HEK293T (cell line): Measurements from ENCODE around the gene TPRKB.
"Not testable (repeated sequence)": the region's sequence is repeated elsewhere in the genome, so short reads cannot be mapped to it uniquely, and the experiment has no call there.

Experiments
- CTCF ChIA-PET: fragments of 350-600 bp; formaldehyde crosslinking; extraction: SDS; loops from one replicate; lab custom pipeline; 2021; ENCODE audit warnings: antibody characterized with exemption, inconsistent platforms; lab: Yijun Ruan, JAX
- POLR2A ChIA-PET: fragments of 350-600 bp; formaldehyde crosslinking; extraction: SDS; loops from one replicate; lab custom pipeline; 2020; ENCODE audit warnings: antibody characterized with exemption, inconsistent platforms; lab: Yijun Ruan, JAX
- DNase-seq: peaks from one replicate; pipeline ENCODE4 v3.0.0; 2012; ENCODE audit warnings: mixed read lengths; ENCODE audit errors: extremely low spot score
- ARNT ChIP-seq: fragments of 450-650 bp; IDR thresholded peaks from 2 replicates; pipeline ENCODE4 v1.6.1; 2017; ENCODE audit warnings: mild to moderate bottlenecking
- BHLHE40 ChIP-seq: fragments of 450-650 bp; IDR thresholded peaks from 2 replicates; pipeline ENCODE4 v1.6.1; 2016; ENCODE audit warnings: mild to moderate bottlenecking, moderate library complexity, borderline replicate concordance
- CTBP1 ChIP-seq: fragments of 450-650 bp; IDR thresholded peaks from 2 replicates; pipeline ENCODE4 v1.6.1; 2016; ENCODE audit warnings: borderline replicate concordance
- ELF4 ChIP-seq: fragments of 450-650 bp; IDR thresholded peaks from 2 replicates; pipeline ENCODE4 v1.6.1; 2017; ENCODE audit warnings: antibody characterized with exemption
- FOXA1 ChIP-seq: fragments of 450-650 bp; IDR thresholded peaks from 2 replicates; pipeline ENCODE4 v1.6.1; 2016; ENCODE audit warnings: mild to moderate bottlenecking
- FOXK2 ChIP-seq: fragments of 450-650 bp; IDR thresholded peaks from 2 replicates; pipeline ENCODE4 v1.6.1; 2016; ENCODE audit warnings: mild to moderate bottlenecking
- FOXM1 ChIP-seq: fragments of 450-650 bp; IDR thresholded peaks from 2 replicates; pipeline ENCODE4 v1.6.1; 2017; ENCODE audit warnings: mild to moderate bottlenecking, borderline replicate concordance
- HDGF ChIP-seq: fragments of 450-650 bp; IDR thresholded peaks from 2 replicates; pipeline ENCODE4 v1.6.1; 2017; ENCODE audit warnings: antibody characterized with exemption, borderline replicate concordance
- L3MBTL2 ChIP-seq: fragments of 450-650 bp; conservative IDR thresholded peaks from 2 replicates; pipeline ENCODE4 v1.6.1; 2016; ENCODE audit warnings: mild to moderate bottlenecking
- LEF1 ChIP-seq: fragments of 450-650 bp; IDR thresholded peaks from 2 replicates; pipeline ENCODE4 v1.6.1; 2017; ENCODE audit warnings: mild to moderate bottlenecking, borderline replicate concordance
- NFRKB ChIP-seq: fragments of 450-650 bp; IDR thresholded peaks from 2 replicates; pipeline ENCODE4 v1.6.1; 2016; ENCODE audit warnings: mild to moderate bottlenecking, moderate library complexity
- SP1 ChIP-seq: fragments of 450-650 bp; IDR thresholded peaks from 2 replicates; pipeline ENCODE4 v1.6.1; 2017
- SUZ12 ChIP-seq: fragments of 450-650 bp; IDR thresholded peaks from 2 replicates; pipeline ENCODE4 v1.6.1; 2016; ENCODE audit warnings: mild to moderate bottlenecking
- TARDBP ChIP-seq: fragments of 450-650 bp; IDR thresholded peaks from 2 replicates; pipeline ENCODE4 v1.6.1; 2016
- ZNF384 ChIP-seq: fragments of 450-650 bp; IDR thresholded peaks from 2 replicates; pipeline ENCODE4 v1.6.1; 2016
- TF ChIP-seq, protein P1 (sequence below): fragments of 450-650 bp; IDR thresholded peaks from 2 replicates; pipeline ENCODE4 v1.6.1; 2016

TPRKB gene

DNA sequence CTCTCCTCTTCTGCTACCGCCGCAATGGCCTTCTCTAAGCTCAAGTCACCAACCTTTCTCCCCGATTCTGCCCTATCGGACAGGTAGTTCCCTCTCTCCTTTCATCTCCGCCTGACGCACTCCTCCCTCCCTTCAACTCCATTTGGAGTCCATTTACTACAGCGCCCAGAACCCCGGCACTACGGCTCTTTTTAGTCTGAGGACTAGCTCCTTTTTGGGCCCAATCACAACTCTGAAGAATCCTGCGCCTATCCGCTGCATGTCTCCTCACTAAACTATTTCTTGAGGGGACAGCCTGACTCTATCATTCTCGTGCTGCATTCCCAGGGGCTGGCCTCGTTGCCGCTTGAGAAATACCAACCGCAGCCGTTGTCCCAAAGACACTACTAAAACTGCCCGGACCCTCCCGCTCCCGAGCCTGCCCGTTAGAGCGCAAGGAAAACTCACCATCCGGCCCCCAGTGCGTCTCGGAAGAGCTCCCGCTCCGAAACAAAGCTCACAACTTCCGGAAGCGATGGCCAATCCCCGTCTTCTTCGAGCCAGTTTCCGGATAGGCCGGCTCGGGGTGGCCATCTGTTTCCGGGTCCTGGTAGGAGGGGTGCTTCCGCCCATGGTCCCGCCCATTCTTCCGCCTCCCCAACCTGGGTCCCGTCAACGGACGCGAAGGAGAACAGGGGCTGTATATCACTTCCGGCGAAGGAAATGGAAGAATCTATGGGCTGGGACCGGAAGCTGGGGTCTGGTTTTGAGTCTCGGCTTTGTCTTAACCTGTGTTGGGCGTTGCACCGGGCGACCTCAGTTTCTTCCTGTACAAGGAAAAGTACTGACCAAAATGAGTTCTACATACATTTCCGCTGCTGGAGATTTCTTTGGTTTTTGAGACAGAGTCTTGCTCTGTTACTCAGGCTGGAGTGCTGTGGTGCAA, at the start of gene TPRKB:
Gene TPRKB (minus strand): TSS at position 491 of the 925 bp plus-strand sequence. CDS start 2,776 bp downstream, outside the sequence.
- POLR2A ChIA-PET, result interaction anchor here (0.6 to 1.7 kb wide), 15 partner anchors 8 to 504 kb away, joined by 3 to 9 read pairs (median 4); partner anchors contain the start of genes DUSP11, PRADC1 and STAMBP
- DNase-seq, result peak; percentile 98
- TF ChIP-seq CTBP1 (no peak), NFRKB (no peak), ELF4 (peak; percentile 93), FOXK2 (no peak), BHLHE40 (no peak)
- TF ChIP-seq, protein P1, sequence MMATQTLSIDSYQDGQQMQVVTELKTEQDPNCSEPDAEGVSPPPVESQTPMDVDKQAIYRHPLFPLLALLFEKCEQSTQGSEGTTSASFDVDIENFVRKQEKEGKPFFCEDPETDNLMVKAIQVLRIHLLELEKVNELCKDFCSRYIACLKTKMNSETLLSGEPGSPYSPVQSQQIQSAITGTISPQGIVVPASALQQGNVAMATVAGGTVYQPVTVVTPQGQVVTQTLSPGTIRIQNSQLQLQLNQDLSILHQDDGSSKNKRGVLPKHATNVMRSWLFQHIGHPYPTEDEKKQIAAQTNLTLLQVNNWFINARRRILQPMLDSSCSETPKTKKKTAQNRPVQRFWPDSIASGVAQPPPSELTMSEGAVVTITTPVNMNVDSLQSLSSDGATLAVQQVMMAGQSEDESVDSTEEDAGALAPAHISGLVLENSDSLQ, result peak; percentile 86
- CTCF ChIA-PET, result interaction anchor here (0.7 kb wide), 1 partner anchor 449 kb away, joined by 4 read pairs; no protein-coding TSS in a partner anchor

DNA sequence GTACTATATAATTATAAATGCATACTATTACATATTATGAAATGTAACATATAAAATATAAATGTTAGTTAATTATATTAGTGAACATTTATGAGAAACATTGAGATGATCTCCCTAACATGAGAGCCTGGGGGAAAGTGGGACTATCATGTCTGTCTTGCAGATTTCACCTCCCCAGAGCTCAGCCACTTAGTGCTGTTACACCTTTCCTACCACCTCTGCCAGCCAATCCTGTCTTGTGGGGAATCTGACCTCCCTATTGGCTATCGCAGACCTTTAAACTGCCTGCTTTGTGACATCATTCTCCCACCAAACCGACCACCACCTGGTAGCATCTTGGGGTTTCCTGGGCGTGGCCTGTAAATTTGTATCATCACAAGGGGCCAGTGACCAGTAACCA, 46.7 kb upstream of the TPRKB start, which contains the start of gene C2orf78:
Gene C2orf78 (plus strand): TSS at position 301 of the 400 bp plus-strand sequence. CDS start 127 bp downstream, outside the sequence.
- DNase-seq, CTCF ChIA-PET, POLR2A ChIA-PET: not testable (repeated sequence)

DNA sequence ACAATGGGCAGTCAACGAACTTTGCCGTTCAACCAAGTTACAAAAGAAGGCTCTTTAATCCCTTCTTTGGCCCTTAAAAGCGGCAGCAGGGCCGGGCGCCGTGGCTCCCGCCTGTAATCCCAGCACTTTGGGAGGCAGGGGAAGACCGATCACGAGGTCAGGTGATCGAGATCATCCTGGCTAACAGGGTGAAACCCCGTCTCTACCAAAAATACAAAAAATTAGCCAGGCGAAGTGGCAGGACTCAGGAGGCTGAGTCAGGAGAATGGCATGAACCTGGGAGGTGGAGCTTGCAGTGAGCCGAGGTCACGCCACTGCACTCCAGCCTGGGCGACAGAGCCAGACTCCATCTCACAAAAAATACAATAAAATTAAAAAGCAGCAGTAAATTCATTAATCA, 46.3 kb upstream of the TPRKB start:
- CTCF ChIA-PET, POLR2A ChIA-PET: not testable (repeated sequence)

DNA sequence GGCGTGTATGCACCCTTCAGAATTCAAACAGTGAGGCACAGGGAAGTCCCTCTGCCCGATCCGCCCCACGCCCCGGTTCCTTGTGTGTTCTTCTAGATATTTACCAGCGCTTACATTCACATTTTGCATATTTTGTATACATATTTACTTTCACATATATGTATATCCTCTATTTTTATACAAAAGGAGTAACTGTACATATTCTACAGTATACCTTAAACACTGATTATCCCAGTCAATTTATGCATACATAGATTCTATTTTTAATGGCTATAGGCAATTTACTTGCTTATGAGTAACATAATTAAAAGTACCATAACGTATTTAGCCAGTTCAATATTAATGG, 43.1 kb upstream of the TPRKB start:
- POLR2A ChIA-PET, result interaction anchor here (1.0 kb wide), 1 partner anchor 43 kb away, joined by 6 read pairs; the partner anchor contains the start of gene TPRKB
- CTCF ChIA-PET, result no interaction called here
- no peak for TF ChIP-seq FOXM1
- no peak for DNase-seq

More for the DNA sequence above, 46.3 kb upstream of the TPRKB start:
- not testable (repeated sequence) for DNase-seq

DNA sequence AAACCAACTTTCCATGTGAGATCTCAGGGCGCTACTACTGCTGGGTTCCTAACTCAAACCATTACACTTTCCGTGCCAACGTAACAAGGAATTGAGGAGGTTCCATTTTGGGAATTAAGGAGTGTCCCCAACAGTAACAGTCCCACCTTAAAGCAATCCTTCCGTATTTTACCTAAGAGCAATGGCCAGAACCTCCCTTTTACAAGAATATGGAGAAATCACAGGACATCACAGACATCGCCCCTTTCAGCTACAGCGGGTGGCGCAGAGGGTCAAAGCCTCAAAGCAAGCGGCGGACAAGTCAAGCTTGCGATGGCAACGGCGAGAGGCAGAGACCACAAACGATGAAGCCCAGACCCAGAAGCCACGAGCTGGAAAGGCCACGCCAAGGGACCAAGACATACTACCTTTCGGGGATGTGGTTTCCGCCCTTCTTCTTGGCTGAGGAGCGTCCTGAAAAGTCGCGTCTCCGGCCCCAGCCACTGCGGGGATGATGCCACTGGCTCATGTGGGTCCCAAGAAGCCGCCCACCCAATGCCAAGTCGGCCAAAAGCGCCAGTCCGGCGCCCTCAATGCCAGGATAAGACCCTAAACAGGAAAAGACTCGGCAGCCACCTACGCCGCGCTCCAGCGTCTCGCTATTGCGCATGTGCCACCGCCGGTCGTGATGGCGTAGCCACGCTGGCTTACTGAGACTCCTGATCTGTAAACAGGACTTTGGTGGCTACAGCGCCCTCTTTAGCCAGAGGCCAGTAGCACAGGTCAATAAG, 42.5 kb upstream of the TPRKB start, which contains the start of gene DUSP11:
Gene DUSP11 (minus strand): TSS at position 637 of the 770 bp plus-strand sequence. CDS start 129 bp downstream, at position 508.
- CTCF ChIA-PET, result interaction anchor here (0.6 kb wide), 1 partner anchor 27 kb away, joined by 3 read pairs; no protein-coding TSS in a partner anchor
- TF ChIP-seq FOXK2 (peak; percentile 96), TARDBP (no peak)
- DNase-seq, result peak; percentile 94
- POLR2A ChIA-PET, result interaction anchor here (1.0 kb wide), 1 partner anchor 43 kb away, joined by 6 read pairs; the partner anchor contains the start of gene TPRKB

DNA sequence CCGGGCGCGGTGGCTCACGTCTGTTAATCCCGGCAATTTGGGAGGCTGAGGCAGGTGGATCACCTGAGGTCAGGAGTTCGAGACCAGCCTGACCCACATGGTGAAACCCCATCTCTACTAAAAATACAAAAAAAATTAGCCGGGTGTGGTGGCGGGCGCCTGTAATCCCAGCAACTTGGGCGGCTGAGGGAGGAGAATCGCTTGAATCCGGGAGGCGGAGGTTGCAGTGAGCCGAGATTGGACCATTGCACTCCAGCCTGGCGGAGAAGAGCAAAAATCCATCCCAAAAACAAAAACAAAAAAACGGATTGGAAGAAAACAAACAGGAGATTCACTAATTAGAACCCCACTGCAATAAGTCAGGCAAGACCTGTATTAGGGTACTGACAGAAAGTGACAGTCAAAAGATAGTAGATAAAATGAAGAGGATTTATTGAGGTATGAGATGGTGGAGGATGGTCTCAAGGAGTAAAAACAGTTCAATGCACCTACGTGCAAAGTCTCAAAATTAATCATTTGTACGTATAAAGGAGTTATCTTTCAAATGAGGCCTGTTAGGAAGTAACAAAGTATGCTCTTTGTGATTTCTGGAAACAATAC, 41.8 kb upstream of the TPRKB start:
- POLR2A ChIA-PET, result interaction anchor here (1.0 kb wide), 1 partner anchor 42 kb away, joined by 6 read pairs; the partner anchor contains the start of gene TPRKB
- DNase-seq, CTCF ChIA-PET: not testable (repeated sequence)

DNA sequence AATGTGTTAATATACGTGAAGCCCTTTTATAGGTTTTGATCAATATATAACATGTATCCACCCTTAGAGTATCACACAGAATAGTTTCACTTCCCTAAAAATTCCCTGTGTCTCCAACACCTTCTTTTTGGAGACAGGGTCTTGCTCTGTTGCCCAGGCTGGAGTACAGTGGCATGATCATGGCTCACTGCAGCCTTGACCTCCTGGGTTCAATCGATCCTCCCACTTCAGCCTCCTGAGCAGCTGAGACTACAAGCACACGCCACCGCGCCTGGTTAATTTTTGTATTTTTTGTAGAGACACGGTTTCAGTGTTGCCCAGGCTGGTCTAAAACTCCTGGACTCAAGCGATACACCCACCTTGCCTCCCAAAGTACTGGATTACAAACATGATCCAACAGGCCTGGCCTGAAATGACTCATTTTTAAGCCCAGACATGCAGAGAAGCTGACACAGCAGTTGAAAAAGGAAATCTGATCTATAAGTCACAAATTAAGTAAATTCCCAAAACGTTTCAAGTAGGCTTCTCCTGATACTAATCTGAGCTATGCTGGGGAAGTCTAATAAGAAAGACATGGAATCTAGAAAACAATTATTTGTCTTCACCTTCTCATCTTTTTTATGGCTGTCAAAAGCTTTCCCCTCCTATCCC, 39.8 kb upstream of the TPRKB start:
- ChIA-PET POLR2A (interaction anchor here (0.9 kb wide), 1 partner anchor 39 kb away, joined by 5 read pairs; the partner anchor contains the start of gene TPRKB), CTCF (interaction anchor here (0.6 kb wide), 1 partner anchor 56 kb away, joined by 3 read pairs; no protein-coding TSS in a partner anchor)
- DNase-seq, result no peak

DNA sequence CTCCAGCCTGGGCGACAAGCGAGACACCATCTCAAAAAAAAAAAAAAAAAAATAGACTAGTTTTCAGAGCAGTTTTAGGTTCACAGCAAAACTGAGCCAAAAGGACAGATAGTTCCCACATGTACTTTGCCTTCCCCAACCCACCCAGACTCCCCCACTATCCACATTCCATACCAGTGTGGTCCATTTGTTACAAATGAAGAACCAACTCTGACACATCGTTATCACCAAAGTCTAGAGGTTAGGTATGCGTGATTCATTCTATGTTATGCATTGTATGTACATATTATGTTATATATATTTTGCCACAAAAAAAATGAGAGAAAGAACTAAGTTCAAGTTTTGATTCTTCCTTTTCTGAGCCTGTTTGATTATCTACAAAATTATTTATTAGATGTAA, 39.2 kb upstream of the TPRKB start:
- no peak for DNase-seq
- TF ChIP-seq ARNT (no peak), BHLHE40 (no peak), LEF1 (no peak), FOXA1 (no peak), SP1 (no peak), ZNF384 (no peak), CTBP1 (no peak), FOXM1 (no peak), L3MBTL2 (no peak), SUZ12 (no peak), NFRKB (no peak), ELF4 (no peak), FOXK2 (no peak), TARDBP (no peak), HDGF (no peak)
- TF ChIP-seq, protein P1, result no peak
- CTCF ChIA-PET, result no interaction called here
- POLR2A ChIA-PET, result no interaction called here

More for the DNA sequence above, 39.8 kb upstream of the TPRKB start:
- no peak for TF ChIP-seq ARNT
- no peak for TF ChIP-seq NFRKB
- no peak for TF ChIP-seq L3MBTL2
- no peak for TF ChIP-seq CTBP1
